Trophoblast cell (in vitro differentiated cells and primary cell): ENCODE results near the gene PCNX1.
A peak's percentile ranks its signal among the peaks of the same experiment; 100 is the strongest.
"Not testable (repeated sequence)": the region's sequence is repeated elsewhere in the genome, so short reads cannot be mapped to it uniquely, and the experiment has no call there.

Experiments used
- DNase-seq, 2 donors: peaks; one replicate each; pipeline ENCODE4 v3.0.0-alpha.2; 2016
- H2AFZ ChIP-seq: 2 replicates; pipeline ENCODE4 v1.6.1; 2013; ENCODE audit warnings: low read length, moderate library complexity, mild to moderate bottlenecking; ENCODE audit not compliant: insufficient read depth, poor library complexity
- H2AK5ac ChIP-seq: 2 replicates; pipeline ENCODE4 v1.6.1; 2013; ENCODE audit warnings: mild to moderate bottlenecking, low read length
- H2BK120ac ChIP-seq: 2 replicates; pipeline ENCODE4 v1.6.1; 2013; ENCODE audit warnings: low read length, mild to moderate bottlenecking, moderate library complexity; ENCODE audit not compliant: insufficient read depth, poor library complexity
- H2BK12ac ChIP-seq: 2 replicates; pipeline ENCODE4 v1.6.1; 2013; ENCODE audit warnings: mild to moderate bottlenecking, low read length, moderate library complexity
- H2BK5ac ChIP-seq: 2 replicates; pipeline ENCODE4 v1.6.1; 2013; ENCODE audit warnings: low read length, low read depth, moderate library complexity, mild to moderate bottlenecking; ENCODE audit not compliant: poor library complexity
- H3K14ac ChIP-seq: 2 replicates; pipeline ENCODE4 v1.6.1; 2013; ENCODE audit warnings: mild to moderate bottlenecking, low read length
- H3K18ac ChIP-seq: 2 replicates; pipeline ENCODE4 v1.6.1; 2013; ENCODE audit warnings: mild to moderate bottlenecking, low read length
- H3K23ac ChIP-seq: 2 replicates; pipeline ENCODE4 v1.6.1; 2013; ENCODE audit warnings: low read length
- H3K27ac ChIP-seq: 2 replicates; pipeline ENCODE4 v1.5.1; 2013; ENCODE audit warnings: low read depth, mild to moderate bottlenecking, inconsistent platforms, low read length, moderate library complexity
- H3K27me3 ChIP-seq: 2 replicates; pipeline ENCODE4 v1.6.1; 2013; ENCODE audit warnings: inconsistent platforms, mild to moderate bottlenecking, low read length, moderate library complexity; ENCODE audit not compliant: insufficient read depth
- H3K36me3 ChIP-seq, 2 experiments: 1 replicate in 1 of 2; 2 replicates in 1 of 2; pipeline ENCODE4 v1.6.1; 2013; ENCODE audit warnings: low read length in 2 of 2, mild to moderate bottlenecking in 2 of 2, moderate library complexity in 1 of 2; ENCODE audit not compliant: insufficient read depth in 2 of 2, control insufficient read depth in 1 of 2
- H3K4ac ChIP-seq: 2 replicates; pipeline ENCODE4 v1.6.1; 2013; ENCODE audit warnings: low read depth, mild to moderate bottlenecking, low read length, moderate library complexity
- H3K4me1 ChIP-seq, 2 experiments: 1 replicate in 1 of 2; 2 replicates in 1 of 2; pipeline ENCODE4 v1.6.1; 2013; ENCODE audit warnings: low read length in 2 of 2, mild to moderate bottlenecking in 2 of 2, moderate library complexity in 1 of 2; ENCODE audit not compliant: insufficient read depth in 2 of 2, control insufficient read depth in 1 of 2
- H3K4me2 ChIP-seq: 2 replicates; pipeline ENCODE4 v1.6.1; 2013; ENCODE audit warnings: inconsistent platforms, mild to moderate bottlenecking, low read length, moderate library complexity
- H3K4me3 ChIP-seq: 2 replicates; pipeline ENCODE4 v1.5.1; 2013; ENCODE audit warnings: mild to moderate bottlenecking, low read depth, low read length, inconsistent platforms
- H3K79me1 ChIP-seq: one replicate; pipeline ENCODE4 v1.6.1; 2013; ENCODE audit warnings: low read length
- H3K79me2 ChIP-seq: 2 replicates; pipeline ENCODE4 v1.6.1; 2013; ENCODE audit warnings: low read length, mild to moderate bottlenecking; ENCODE audit not compliant: control insufficient read depth, insufficient read depth, poor library complexity
- H3K9ac ChIP-seq: 2 replicates; pipeline ENCODE4 v1.6.1; 2013; ENCODE audit warnings: mild to moderate bottlenecking, low read length
- H3K9me3 ChIP-seq: 2 replicates; pipeline ENCODE4 v1.6.1; 2013; ENCODE audit warnings: low read depth, mild to moderate bottlenecking, control low read depth, inconsistent platforms, low read length; ENCODE audit not compliant: insufficient read depth
- H4K12ac ChIP-seq: 2 replicates; pipeline ENCODE4 v1.6.1; 2013; ENCODE audit warnings: low read depth, mild to moderate bottlenecking, low read length, moderate library complexity
- H4K8ac ChIP-seq: 2 replicates; pipeline ENCODE4 v1.6.1; 2013; ENCODE audit warnings: low read depth, mild to moderate bottlenecking, low read length, moderate library complexity
- H4K91ac ChIP-seq: one replicate; pipeline ENCODE4 v1.6.1; 2013; ENCODE audit warnings: low read depth, mild to moderate bottlenecking, low read length, moderate library complexity
- WGBS: extraction: QIAGEN DNeasy Blood & Tissue Kit; methylation state at CpG from one replicate; pipeline ENCODE4 v1.1.7; 2013; ENCODE audit warnings: missing lambda C conversion rate; ENCODE audit not compliant: insufficient read length, insufficient coverage; ENCODE audit errors: extremely low coverage; 5-methylcytosine and 5-hydroxymethylcytosine counted together

Gene PCNX1

GRCh38 chr14:71142375-71143038 lies 235.2 kb downstream of the PCNX1 start:
- Histone ChIP-seq H2AK5ac (no peak overlapping the region), H3K27me3 (no peaks in the 10 kb centered on the region), H3K9ac (no peak overlapping the region), H2AFZ (no peak overlapping the region), H4K12ac (no peak overlapping the region), H3K27ac (peak overlapping the region; percentile 6), H2BK5ac (no peak overlapping the region), H3K79me2 (no peaks in the 10 kb centered on the region), H2BK120ac (no peak overlapping the region), H3K23ac (no peak overlapping the region), H3K4me3 (no peak overlapping the region), H3K9me3 (no peaks in the 10 kb centered on the region), H4K91ac (no peak overlapping the region), H3K14ac (no peak overlapping the region), H3K4ac (no peak overlapping the region), H4K8ac (no peak overlapping the region), H3K4me2 (no peak overlapping the region), H3K4me1 (peaks cover 2 to 9% of the 10 kb centered on the region in 2 experiments), H3K36me3 (no peaks in the 10 kb centered on the region), H3K79me1 (peaks cover 3% of the 10 kb centered on the region), H3K18ac (no peak overlapping the region), H2BK12ac (no peak overlapping the region)
- DNase-seq = peak; percentile 29 to 66
- no CpG with 5 or more reads among the region's 3 CpGs for WGBS

- no peak overlapping the region for H4K12ac ChIP-seq
- no peaks in the 10 kb centered on the region for H3K27me3 ChIP-seq
- no peak overlapping the region for H3K18ac ChIP-seq
- no peak overlapping the region for H2AK5ac ChIP-seq
- DNase-seq = peak; percentile 16 to 34
- H2BK5ac ChIP-seq = peak overlapping the region; percentile 14
- no peak overlapping the region for H3K4me3 ChIP-seq
- no peak overlapping the region for H3K14ac ChIP-seq
- H3K9ac ChIP-seq = no peak overlapping the region
- peaks cover 2 to 9% of the 10 kb centered on the region in 2 experiments for H3K4me1 ChIP-seq
- H3K9me3 ChIP-seq = peaks cover 3% of the 10 kb centered on the region
- H2BK120ac ChIP-seq = no peak overlapping the region
- WGBS = no CpG with 5 or more reads among the region's 9 CpGs
- no peak overlapping the region for H3K4me2 ChIP-seq
- peak overlapping the region; percentile 30 for H4K91ac ChIP-seq
- H2AFZ ChIP-seq = no peak overlapping the region
- no peaks in the 10 kb centered on the region for H3K36me3 ChIP-seq
- H3K79me2 ChIP-seq = no peaks in the 10 kb centered on the region
- H4K8ac ChIP-seq = no peak overlapping the region
- peaks cover 3% of the 10 kb centered on the region for H3K79me1 ChIP-seq
- H3K23ac ChIP-seq = no peak overlapping the region
- no peak overlapping the region for H3K27ac ChIP-seq
- H3K4ac ChIP-seq = no peak overlapping the region
- no peak overlapping the region for H2BK12ac ChIP-seq
These were observed 236.4 kb downstream of the PCNX1 start for GRCh38 chr14:71143381-71144290.

- H2BK120ac ChIP-seq, H2BK5ac ChIP-seq, H3K4ac ChIP-seq, H4K91ac ChIP-seq, H3K79me1 ChIP-seq, H3K36me3 ChIP-seq, H4K8ac ChIP-seq, H3K4me2 ChIP-seq, H3K18ac ChIP-seq, H3K9ac ChIP-seq, H2AK5ac ChIP-seq, H3K79me2 ChIP-seq, DNase-seq, H3K14ac ChIP-seq, H2BK12ac ChIP-seq, H3K4me3 ChIP-seq, H3K27me3 ChIP-seq, H4K12ac ChIP-seq, H2AFZ ChIP-seq, H3K27ac ChIP-seq, H3K23ac ChIP-seq, H3K4me1 ChIP-seq: not testable (repeated sequence)
- H3K9me3 ChIP-seq = peaks cover 14% of the 10 kb centered on the region
- WGBS = no CpG with 5 or more reads among the region's 7 CpGs
These were observed 240.1 kb downstream of the PCNX1 start for GRCh38 chr14:71147335-71147734.

- peaks cover 14% of the 10 kb centered on the region for H3K9me3 ChIP-seq
These were observed 241.4 kb downstream of the PCNX1 start for GRCh38 chr14:71148627-71149026.

More at GRCh38 chr14:71148627-71149026, 241.4 kb downstream of the PCNX1 start:
- H2AK5ac ChIP-seq = no peak overlapping the region
- H3K79me2 ChIP-seq = no peaks in the 10 kb centered on the region
- no peak overlapping the region for H2AFZ ChIP-seq
- no peak overlapping the region for H2BK5ac ChIP-seq
- no peak overlapping the region for H3K4me3 ChIP-seq
- H3K18ac ChIP-seq = no peak overlapping the region
- no peak overlapping the region for H4K8ac ChIP-seq
- no peak overlapping the region for H4K91ac ChIP-seq
- no peaks in the 10 kb centered on the region for H3K36me3 ChIP-seq
- no CpG with 5 or more reads among the region's 3 CpGs for WGBS
- no peaks in the 10 kb centered on the region for H3K4me1 ChIP-seq
- H3K79me1 ChIP-seq = peaks cover 2% of the 10 kb centered on the region
- H3K4me2 ChIP-seq = no peak overlapping the region
- no peak overlapping the region for H3K27ac ChIP-seq
- H3K14ac ChIP-seq = no peak overlapping the region
- H3K4ac ChIP-seq = no peak overlapping the region
- H2BK12ac ChIP-seq = no peak overlapping the region
- H3K9ac ChIP-seq = no peak overlapping the region
- no peak for DNase-seq
- no peak overlapping the region for H3K23ac ChIP-seq
- no peak overlapping the region for H2BK120ac ChIP-seq
- no peaks in the 10 kb centered on the region for H3K27me3 ChIP-seq
- no peak overlapping the region for H4K12ac ChIP-seq
